ENCODE results near the gene ATP6V1F. TPM values are rescaled to one million over a fixed set of nuclear protein-coding genes. Genes with fewer than 3 reads are reported as not detected.

ATP6V1F gene
- total RNA-seq, 1 experiment from 2014 or later, result 115 TPM

DNA sequence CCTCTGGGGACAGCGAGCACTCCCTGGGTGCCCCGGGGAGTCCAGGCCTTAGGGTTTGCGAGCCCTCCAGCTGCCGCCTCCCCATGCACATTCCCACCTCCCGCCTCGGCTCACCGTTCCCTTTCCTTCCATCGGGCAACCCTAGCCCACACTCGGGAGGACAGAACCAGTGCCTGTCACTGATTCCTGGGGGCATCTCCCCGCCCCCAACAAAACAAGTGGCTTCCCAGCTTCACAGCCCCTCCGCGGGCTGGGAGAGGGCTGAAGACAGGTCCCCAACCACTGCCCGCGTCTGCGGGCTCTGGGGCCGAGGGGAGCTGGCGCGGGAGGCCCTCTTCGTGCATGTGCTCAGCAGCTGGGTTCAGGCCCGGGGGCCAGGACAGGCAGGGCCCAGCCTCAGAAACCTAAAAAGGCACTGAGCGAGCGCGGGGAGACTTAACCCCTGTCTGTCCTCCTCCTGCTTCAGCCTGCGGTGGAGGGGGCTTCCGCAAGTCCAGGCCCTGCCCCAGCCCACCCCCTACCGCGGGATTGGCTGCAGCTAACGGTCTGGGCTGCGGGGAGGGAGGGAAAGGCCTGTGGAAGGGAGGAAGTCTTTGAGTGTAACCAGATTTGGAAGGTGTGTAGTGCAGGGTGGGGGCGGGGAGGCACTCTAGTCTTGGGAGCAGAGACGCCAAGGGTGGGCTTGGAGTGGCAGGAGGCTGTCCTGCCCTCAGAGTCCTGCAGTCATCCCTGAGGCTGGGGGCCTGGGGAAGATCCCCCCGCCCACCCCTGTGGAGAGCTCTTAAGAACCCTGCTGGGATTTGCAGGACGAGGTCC, 31.3 kb upstream of the ATP6V1F start:
- peak overlapping the region; percentile 65 to 79 for H3K4me3 Mint-ChIP-seq

More for the DNA sequence above, 31.3 kb upstream of the ATP6V1F start:
- H3K4ac ChIP-seq (ENCODE audit: low read depth, low read length), result no peak overlapping the region
- peaks cover 22% of the 10 kb centered on the region for H3K23me2 ChIP-seq (ENCODE audit: insufficient read length, low read depth, low read length, poor library complexity, severe bottlenecking)
- Mint-ChIP-seq H3K27me3 (ENCODE audit: low read depth) (peaks cover 48% of the 10 kb centered on the region), H3K9me3 (no peaks in the 10 kb centered on the region), H3K36me3 (ENCODE audit: insufficient read depth in 1 of 3, low read depth in 3 of 3) (no peaks in the 10 kb centered on the region), H3K4me1 (peaks cover 34 to 57% of the 10 kb centered on the region in 2 experiments), H3K27ac (no peak overlapping the region)
- no peak overlapping the region for H3K56ac ChIP-seq (ENCODE audit: insufficient read length, low read depth, low read length)
- H3K9ac ChIP-seq (ENCODE audit: extremely low read depth, insufficient read length, low read length), result no peak overlapping the region
- no peak overlapping the region for H4K8ac ChIP-seq (replicated peaks; ENCODE audit: insufficient read length, low read depth, low read length)
- H2AFZ ChIP-seq (ENCODE audit: low read length), result no peak overlapping the region
- no peak overlapping the region for H3K18ac ChIP-seq (ENCODE audit: insufficient read length, low read depth, low read length)
- no peak overlapping the region for H3T11ph ChIP-seq (ENCODE audit: low read length)
- no peak overlapping the region for H4K5ac ChIP-seq (ENCODE audit: insufficient read length, low read depth, low read length)
- H4K20me1 ChIP-seq (ENCODE audit: control insufficient read depth, insufficient read depth, insufficient read length), result no peaks in the 10 kb centered on the region
- no peak overlapping the region for H2AK5ac ChIP-seq (ENCODE audit: insufficient read length, low read length)
- H3K27me3 ChIP-seq (ENCODE audit: insufficient read depth, low read length), result peaks cover 12% of the 10 kb centered on the region; the same call in 1 of the 2 replicates
- TF ChIP-seq, protein P1, sequence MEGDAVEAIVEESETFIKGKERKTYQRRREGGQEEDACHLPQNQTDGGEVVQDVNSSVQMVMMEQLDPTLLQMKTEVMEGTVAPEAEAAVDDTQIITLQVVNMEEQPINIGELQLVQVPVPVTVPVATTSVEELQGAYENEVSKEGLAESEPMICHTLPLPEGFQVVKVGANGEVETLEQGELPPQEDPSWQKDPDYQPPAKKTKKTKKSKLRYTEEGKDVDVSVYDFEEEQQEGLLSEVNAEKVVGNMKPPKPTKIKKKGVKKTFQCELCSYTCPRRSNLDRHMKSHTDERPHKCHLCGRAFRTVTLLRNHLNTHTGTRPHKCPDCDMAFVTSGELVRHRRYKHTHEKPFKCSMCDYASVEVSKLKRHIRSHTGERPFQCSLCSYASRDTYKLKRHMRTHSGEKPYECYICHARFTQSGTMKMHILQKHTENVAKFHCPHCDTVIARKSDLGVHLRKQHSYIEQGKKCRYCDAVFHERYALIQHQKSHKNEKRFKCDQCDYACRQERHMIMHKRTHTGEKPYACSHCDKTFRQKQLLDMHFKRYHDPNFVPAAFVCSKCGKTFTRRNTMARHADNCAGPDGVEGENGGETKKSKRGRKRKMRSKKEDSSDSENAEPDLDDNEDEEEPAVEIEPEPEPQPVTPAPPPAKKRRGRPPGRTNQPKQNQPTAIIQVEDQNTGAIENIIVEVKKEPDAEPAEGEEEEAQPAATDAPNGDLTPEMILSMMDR (conservative IDR thresholded peaks at IDR 0.05), result no peak
- no peaks in the 10 kb centered on the region for H3K79me2 ChIP-seq (ENCODE audit: insufficient read depth, low read length)
- H2BK120ac ChIP-seq (ENCODE audit: low read depth, low read length, poor library complexity, severe bottlenecking), result no peak overlapping the region
- H2BK12ac ChIP-seq (ENCODE audit: insufficient read length, low read depth, low read length), result no peak overlapping the region
- no peak overlapping the region for H3K23ac ChIP-seq (ENCODE audit: insufficient read length, low read depth, low read length)
- no CpG with 5 or more reads among the region's 33 CpGs for WGBS (ENCODE audit: extremely low coverage, insufficient read length, low lambda C conversion rate)
- H2BK20ac ChIP-seq (ENCODE audit: low read depth, low read length, poor library complexity, severe bottlenecking), result no peak overlapping the region
- H3K4me1 ChIP-seq (ENCODE audit: insufficient read depth, low read length), result peaks cover 5% of the 10 kb centered on the region; the same call in 1 of the 2 replicates
- H3K9me3 ChIP-seq (ENCODE audit: control insufficient read depth, low read depth, low read length), result no peaks in the 10 kb centered on the region
- no peak overlapping the region for H2BK15ac ChIP-seq (ENCODE audit: low read depth, low read length)
- H3K4me2 ChIP-seq (ENCODE audit: insufficient read depth, insufficient read length, low read length), result peak overlapping the region; percentile 80
- DNase-seq, result peak; percentile 73
- no peak overlapping the region for H4K91ac ChIP-seq (ENCODE audit: insufficient read length, low read depth, low read length)
- H3K27ac ChIP-seq (ENCODE audit: insufficient read length, low read depth, low read length), result no peak overlapping the region
- H3K14ac ChIP-seq (ENCODE audit: insufficient read depth, low read length), result no peak overlapping the region; the same call in 1 of the 2 replicates
- H2BK5ac ChIP-seq (ENCODE audit: insufficient read length, low read length), result no peak overlapping the region
- no peaks in the 10 kb centered on the region for H3K79me1 ChIP-seq (ENCODE audit: insufficient read depth, low read depth, low read length, poor library complexity, severe bottlenecking)

Data from H9 (cell line).